B cell (primary cell): ENCODE results near the gene GPR142. TPM values are rescaled to one million over a fixed set of nuclear protein-coding genes. Genes with fewer than 3 reads are reported as not detected.

Experiments
- ATAC-seq: fragments of 200-7000 bp; cut with Tn5 transposase; one replicate; pipeline ENCODE4 v1.10.0; 2021; ENCODE audit warnings: low read depth, mild to moderate bottlenecking, moderate number of reproducible peaks, moderate library complexity
- CTCF ChIA-PET: fragments of 350-600 bp; sonication (Branson Sonifier 250); formaldehyde crosslinking; loops from one replicate; lab custom pipeline; 2021; ENCODE audit warnings: antibody characterized with exemption, inconsistent platforms; lab: Charles Lee
- POLR2A ChIA-PET: fragments of 350-600 bp; sonication (Branson Sonifier 250); formaldehyde crosslinking; loops from one replicate; lab custom pipeline; 2021; ENCODE audit warnings: antibody characterized with exemption; lab: Charles Lee
- DNase-seq: peaks from one replicate; pipeline ENCODE4 v3.0.0; 2013
- H2AFZ ChIP-seq: 2 replicates; pipeline ENCODE4 v1.6.1; 2012; ENCODE audit warnings: mild to moderate bottlenecking, low read depth, low read length; ENCODE audit not compliant: insufficient read depth, poor library complexity, severe bottlenecking
- H3K27ac ChIP-seq, 2 donors: 1 replicate in 1 of 2; 2 replicates in 1 of 2; pipeline ENCODE4 v1.5.1; 2012 to 2013; ENCODE audit warnings: low read length in 2 of 2, mild to moderate bottlenecking in 2 of 2, moderate library complexity in 1 of 2
- H3K27me3 ChIP-seq, 4 experiments: fragments of 200-600 bp in 1 of 4; sonication (generic) in 1 of 4; replicated peaks in 1 of 4; 1 replicate in 2 of 4; 2 replicates in 2 of 4; pipeline versions ENCODE4 v1.6.1 to v1.7.0; 2013 to 2016; ENCODE audit warnings: low read length in 3 of 4, mild to moderate bottlenecking in 2 of 4, mixed read lengths in 1 of 4, moderate library complexity in 1 of 4; ENCODE audit not compliant: insufficient read depth in 4 of 4, control insufficient read depth in 3 of 4; ENCODE audit errors: control extremely low read depth in 1 of 4
- H3K36me3 ChIP-seq, 2 experiments: replicated peaks in 1 of 2; 1 replicate in 1 of 2; 2 replicates in 1 of 2; pipeline versions ENCODE4 v1.6.1 to v1.7.1; 2013; ENCODE audit warnings: low read length in 1 of 2; ENCODE audit not compliant: insufficient read depth in 2 of 2, control insufficient read depth in 1 of 2; ENCODE audit errors: control extremely low read depth in 1 of 2, extremely low read depth in 1 of 2
- H3K4me1 ChIP-seq, 2 donors: fragments of 200-600 bp in 1 of 2; sonication (generic) in 1 of 2; 1 replicate in 1 of 2; 2 replicates in 1 of 2; pipeline versions ENCODE4 v1.5.1 to v1.6.1; 2013 to 2017; ENCODE audit warnings: low read length in 2 of 2; ENCODE audit not compliant: control insufficient read depth in 2 of 2, insufficient read depth in 2 of 2
- H3K4me2 ChIP-seq: replicated peaks from 2 replicates; pipeline ENCODE3; 2012; ENCODE audit warnings: mild to moderate bottlenecking, low read depth, low read length; ENCODE audit not compliant: poor library complexity, severe bottlenecking
- H3K4me3 ChIP-seq, 5 experiments: fragments of 200-600 bp in 1 of 5; sonication (generic) in 1 of 5; 1 replicate in 3 of 5; 2 replicates in 2 of 5; pipeline versions ENCODE4 v1.5.1 to v1.7.0; 2011 to 2016; ENCODE audit warnings: low read length in 4 of 5, mild to moderate bottlenecking in 4 of 5, low read depth in 2 of 5, control low read depth in 1 of 5, moderate library complexity in 1 of 5; ENCODE audit not compliant: insufficient read depth in 1 of 5; ENCODE audit errors: control extremely low read depth in 1 of 5, extremely low read depth in 1 of 5
- H3K79me2 ChIP-seq: fragments of 200-600 bp; sonication (generic); one replicate; pipeline ENCODE4 v1.6.0; 2016; ENCODE audit warnings: low read length; ENCODE audit not compliant: control insufficient read depth, insufficient read depth
- H3K9ac ChIP-seq: fragments of 200-600 bp; sonication (generic); 2 replicates; pipeline ENCODE4 v1.6.1; 2017; ENCODE audit warnings: mild to moderate bottlenecking, low read length, moderate library complexity
- H3K9me3 ChIP-seq, 3 donors: one replicate each; pipeline versions ENCODE4 v1.6.1 to v1.7.1; 2013; ENCODE audit warnings: low read length in 2 of 3; ENCODE audit not compliant: control insufficient read depth in 2 of 3, insufficient read depth in 1 of 3; ENCODE audit errors: control extremely low read depth in 1 of 3
- H4K20me1 ChIP-seq: 2 replicates; pipeline ENCODE4 v1.6.0; 2012; ENCODE audit warnings: mild to moderate bottlenecking, low read length; ENCODE audit not compliant: insufficient read depth, control insufficient read depth, poor library complexity, severe bottlenecking
- H3K27ac Mint-ChIP-seq: one replicate; pipeline ENCODE4 v1.8.0; 2021; ENCODE audit warnings: mixed read lengths
- H3K27me3 Mint-ChIP-seq: one replicate; pipeline ENCODE4 v1.8.0; 2021; ENCODE audit warnings: mixed read lengths
- H3K4me1 Mint-ChIP-seq: one replicate; pipeline ENCODE4 v1.8.0; 2021; ENCODE audit warnings: mixed read lengths
- H3K4me3 Mint-ChIP-seq: one replicate; pipeline ENCODE4 v1.8.0; 2021; ENCODE audit warnings: mixed read lengths
- H3K9me3 Mint-ChIP-seq: one replicate; pipeline ENCODE4 v1.8.0; 2022; ENCODE audit warnings: mixed read lengths; ENCODE audit not compliant: insufficient read depth
- EZH2 ChIP-seq: IDR thresholded peaks from 2 replicates; pipeline ENCODE4 v1.6.1; 2012; ENCODE audit warnings: borderline replicate concordance, low read depth, mild to moderate bottlenecking, moderate library complexity, low read length; ENCODE audit not compliant: insufficient read depth, poor library complexity, severe bottlenecking
- WGBS: methylation state at CpG from one replicate; pipeline ENCODE4 v1.1.5; 2013; ENCODE audit warnings: missing lambda C conversion rate; ENCODE audit not compliant: insufficient coverage; 5-methylcytosine and 5-hydroxymethylcytosine counted together
- intact Hi-C: fragments of 100-400 bp; cut with micrococcal nuclease; formaldehyde crosslinking; loops from one replicate; pipeline ENCODE4 v1.10.0; 2022
- polyA plus RNA-seq: library from polyadenylated mRNA; depleted of rRNA; stranded (reverse); fragments of >200 nt; gene quantifications from 2 replicates; pipeline ENCODE4 v1.2.3, GENCODE V29; 2012
- total RNA-seq, 2 donors: library from RNA; stranded (reverse); fragments of 120-200 nt in 1 of 2; gene quantifications; 1 replicate in 1 of 2; 2 replicates in 1 of 2; pipeline versions ENCODE4 v1.2.3 to v1.2.4, GENCODE V29; 2013 to 2022
- TF ChIP-seq, protein P1 (sequence below): fragments of 200-600 bp; IDR thresholded peaks from one replicate; pipeline ENCODE4 v1.8.0; 2022; ENCODE audit warnings: antibody characterized with exemption, mild to moderate bottlenecking

The GPR142 gene
- total and polyA plus RNA-seq, 2 donors (not counting 1 experiment from before 2014, with no cell fraction given) = not detected

DNA sequence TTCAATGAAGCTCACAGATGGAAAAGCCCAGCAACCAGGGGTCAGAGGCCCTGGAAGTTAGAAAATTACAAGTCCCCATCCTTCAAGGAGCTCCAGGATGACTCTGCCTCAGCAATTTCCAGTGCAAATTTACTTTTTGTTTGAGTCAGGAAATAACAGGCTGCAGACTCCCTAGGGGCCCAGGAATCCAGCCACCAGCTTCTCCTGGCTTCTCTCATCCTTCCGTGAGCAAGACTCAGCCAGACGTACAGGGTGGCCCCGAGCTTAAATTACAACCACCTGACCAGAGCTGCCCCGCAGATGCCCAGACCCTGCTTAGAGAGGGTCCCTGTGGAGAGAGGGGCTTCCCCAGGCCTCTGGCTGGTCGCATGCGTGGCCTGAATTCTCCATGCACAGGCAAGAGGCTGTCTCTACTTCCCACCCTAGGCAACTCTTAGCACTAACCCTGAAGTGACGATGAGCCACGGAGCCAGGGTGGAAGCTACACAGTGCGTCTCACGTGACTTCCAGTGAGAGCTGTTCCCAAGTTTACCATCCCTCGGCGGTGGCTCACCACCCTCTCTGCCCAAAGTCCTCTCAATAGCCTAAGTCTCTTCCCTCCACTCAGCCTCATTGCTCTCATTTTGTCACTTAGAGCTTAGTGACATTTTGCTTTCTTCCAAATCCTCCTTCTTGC is 27.1 kb downstream of the GPR142 start:
- no peak overlapping the region for H3K4me2 ChIP-seq
- H4K20me1 ChIP-seq = no peaks in the 10 kb centered on the region
- H3K4me3 ChIP-seq = no peak overlapping the region
- no peak overlapping the region for H3K27ac Mint-ChIP-seq
- ChIA-PET POLR2A (no interaction called here), CTCF (interaction anchor here (0.8 to 1.5 kb wide), 3 partner anchors 15 to 96 kb away, joined by 3 to 5 read pairs (median 4); no protein-coding TSS in a partner anchor)
- no peaks in the 10 kb centered on the region for H3K4me1 Mint-ChIP-seq
- no peaks in the 10 kb centered on the region for H3K9me3 Mint-ChIP-seq
- no peak overlapping the region for H3K4me3 Mint-ChIP-seq
- H3K27me3 ChIP-seq = peaks cover 0 to 9% (median 1%) of the 10 kb centered on the region in 4 experiments
- no peaks in the 10 kb centered on the region for H3K4me1 ChIP-seq
- no peaks in the 10 kb centered on the region for H3K79me2 ChIP-seq
- WGBS = 89% methylated on average over 11 of the region's 12 CpGs
- H3K27me3 Mint-ChIP-seq = peaks cover 18% of the 10 kb centered on the region
- TF ChIP-seq, protein P1, sequence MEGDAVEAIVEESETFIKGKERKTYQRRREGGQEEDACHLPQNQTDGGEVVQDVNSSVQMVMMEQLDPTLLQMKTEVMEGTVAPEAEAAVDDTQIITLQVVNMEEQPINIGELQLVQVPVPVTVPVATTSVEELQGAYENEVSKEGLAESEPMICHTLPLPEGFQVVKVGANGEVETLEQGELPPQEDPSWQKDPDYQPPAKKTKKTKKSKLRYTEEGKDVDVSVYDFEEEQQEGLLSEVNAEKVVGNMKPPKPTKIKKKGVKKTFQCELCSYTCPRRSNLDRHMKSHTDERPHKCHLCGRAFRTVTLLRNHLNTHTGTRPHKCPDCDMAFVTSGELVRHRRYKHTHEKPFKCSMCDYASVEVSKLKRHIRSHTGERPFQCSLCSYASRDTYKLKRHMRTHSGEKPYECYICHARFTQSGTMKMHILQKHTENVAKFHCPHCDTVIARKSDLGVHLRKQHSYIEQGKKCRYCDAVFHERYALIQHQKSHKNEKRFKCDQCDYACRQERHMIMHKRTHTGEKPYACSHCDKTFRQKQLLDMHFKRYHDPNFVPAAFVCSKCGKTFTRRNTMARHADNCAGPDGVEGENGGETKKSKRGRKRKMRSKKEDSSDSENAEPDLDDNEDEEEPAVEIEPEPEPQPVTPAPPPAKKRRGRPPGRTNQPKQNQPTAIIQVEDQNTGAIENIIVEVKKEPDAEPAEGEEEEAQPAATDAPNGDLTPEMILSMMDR = no peak
- no peak for TF ChIP-seq EZH2
- H3K9ac ChIP-seq = no peak overlapping the region
- peaks cover 0 to 10% (median 0%) of the 10 kb centered on the region in 3 donors for H3K9me3 ChIP-seq
- no peak for DNase-seq
- intact Hi-C loops = no loop called here
- ATAC-seq = no peak
- H3K36me3 ChIP-seq = no peaks in the 10 kb centered on the region
- no peak overlapping the region for H2AFZ ChIP-seq
- no peak overlapping the region for H3K27ac ChIP-seq

DNA sequence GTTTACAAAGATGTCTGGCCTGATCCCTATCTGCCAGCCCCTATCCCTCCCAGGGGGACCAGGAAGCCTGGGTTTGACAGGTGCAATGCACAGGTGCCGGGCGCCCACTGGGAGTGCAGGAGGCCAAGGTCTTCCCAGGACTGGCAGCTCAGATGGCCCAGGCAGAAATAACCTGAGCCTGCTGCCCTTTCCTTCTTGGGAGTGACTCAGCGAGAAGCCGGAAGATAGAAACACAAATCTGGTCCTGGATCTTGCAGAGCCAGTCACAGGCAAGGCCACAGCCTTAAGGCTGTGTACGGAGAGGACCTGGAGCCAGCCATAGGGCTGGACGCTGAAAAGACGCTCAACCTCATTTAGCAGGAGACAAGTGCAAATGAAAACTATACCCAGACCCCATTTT is 27.7 kb downstream of the GPR142 start:
- Histone ChIP-seq H3K27ac (no peak overlapping the region), H3K9me3 (peaks cover 0 to 10% (median 0%) of the 10 kb centered on the region in 3 donors), H3K4me3 (no peak overlapping the region), H3K4me2 (no peak overlapping the region), H3K27me3 (peaks cover 0 to 9% (median 1%) of the 10 kb centered on the region in 4 experiments), H3K36me3 (no peaks in the 10 kb centered on the region), H3K9ac (no peak overlapping the region), H3K4me1 (no peaks in the 10 kb centered on the region), H3K79me2 (no peaks in the 10 kb centered on the region), H4K20me1 (no peaks in the 10 kb centered on the region), H2AFZ (no peak overlapping the region)
- intact Hi-C loops = no loop called here
- Mint-ChIP-seq H3K4me1 (no peaks in the 10 kb centered on the region), H3K27ac (no peak overlapping the region), H3K9me3 (no peaks in the 10 kb centered on the region), H3K4me3 (no peak overlapping the region), H3K27me3 (peaks cover 21% of the 10 kb centered on the region)
- DNase-seq (no peak), ATAC-seq (no peak)
- TF ChIP-seq EZH2 = no peak
- TF ChIP-seq, protein P1 = no peak
- CTCF ChIA-PET = interaction anchor here (0.8 to 1.1 kb wide), 2 partner anchors 16 to 95 kb away, joined by 3 to 5 read pairs; no protein-coding TSS in a partner anchor
- POLR2A ChIA-PET = no interaction called here
- WGBS = 95% methylated on average over 7 of the region's 7 CpGs
